T-helper 2 cell treated with Interferon-gamma antibody and Interleukin-4, amounts not matched to agents 100 ng/mL and 5 ng/mL, for 36 hours (primary cell): ENCODE measurements around the gene LEMD1. TPM values are rescaled to one million over a fixed set of nuclear protein-coding genes. Genes with fewer than 3 reads are reported as not detected.
"Not testable (repeated sequence)": the region's sequence is repeated elsewhere in the genome, so short reads cannot be mapped to it uniquely, and the experiment has no call there.

ENCODE experiments used
- intact Hi-C: fragments of 100-400 bp; cut with micrococcal nuclease; formaldehyde crosslinking; loops from one replicate; pipeline ENCODE4 v1.15.1; 2023
- total RNA-seq: library from RNA; stranded (reverse); gene quantifications from 2 replicates; pipeline ENCODE4 v1.2.3, GENCODE V29; 2022

Gene LEMD1
- total RNA-seq, 1 donor from 2014 or later = not detected

- intact Hi-C loops = no loop called here
These were observed 10.3 kb upstream of the LEMD1 start for GRCh38 chr1:205432116-205432515.

- intact Hi-C loops = no loop called here
These were observed 8.9 kb upstream of the LEMD1 start for GRCh38 chr1:205430696-205431305.

GRCh38 chr1:205429762-205430695 lies 8.2 kb upstream of the LEMD1 start:
- intact Hi-C loops = no loop called here

GRCh38 chr1:205424901-205425600 lies 3.2 kb upstream of the LEMD1 start:
- intact Hi-C loops = no loop called here

- intact Hi-C loops = no loop called here
These were observed 2.1 kb upstream of the LEMD1 start for GRCh38 chr1:205423814-205424399.

- intact Hi-C loops = no loop called here
These were observed 1.3 kb upstream of the LEMD1 start for GRCh38 chr1:205422993-205423642.

- intact Hi-C loops = no loop called here
These were observed 918 bp downstream of the LEMD1 start for GRCh38 chr1:205420938-205421337.

- intact Hi-C loops = no loop called here
These were observed 3.8 kb downstream of the LEMD1 start for GRCh38 chr1:205417870-205418635.

GRCh38 chr1:205416322-205416721 lies 5.5 kb downstream of the LEMD1 start:
- intact Hi-C loops = no loop called here

GRCh38 chr1:205410581-205411298 lies 11.1 kb downstream of the LEMD1 start:
- intact Hi-C loops = no loop called here

GRCh38 chr1:205407970-205408369 lies 13.9 kb downstream of the LEMD1 start:
- intact Hi-C loops = no loop called here

- intact Hi-C loops = not testable (repeated sequence)
These were observed 15.6 kb downstream of the LEMD1 start for GRCh38 chr1:205406252-205406651.

GRCh38 chr1:205404484-205404883 lies 17.4 kb downstream of the LEMD1 start:
- intact Hi-C loops = not testable (repeated sequence)

- intact Hi-C loops = no loop called here
These were observed 23.3 kb downstream of the LEMD1 start for GRCh38 chr1:205398586-205398985.

- intact Hi-C loops = loop anchor here (1.0 kb wide), 2 partner anchors 88 to 127 kb away; no protein-coding TSS in a partner anchor
These were observed 24.8 kb downstream of the LEMD1 start for GRCh38 chr1:205396967-205397616.

GRCh38 chr1:205395616-205396015 lies 26.2 kb downstream of the LEMD1 start:
- intact Hi-C loops = no loop called here

- intact Hi-C loops = no loop called here
These were observed 29.2 kb downstream of the LEMD1 start for GRCh38 chr1:205392650-205393049.

GRCh38 chr1:205391386-205391785 lies 30.5 kb downstream of the LEMD1 start:
- intact Hi-C loops = no loop called here

GRCh38 chr1:205387845-205388244 lies 34.0 kb downstream of the LEMD1 start:
- intact Hi-C loops = no loop called here
